Muscle layer of colon (tissue), 2 donors: ENCODE results near the gene TMC6.
A peak's percentile ranks its signal among the peaks of the same experiment; 100 is the strongest.
"Not testable (repeated sequence)": the region's sequence is repeated elsewhere in the genome, so short reads cannot be mapped to it uniquely, and the experiment has no call there.

Experiments
- H3K27ac ChIP-seq: one replicate; pipeline ENCODE4 v1.7.0; 2013; ENCODE audit warnings: low read depth, mild to moderate bottlenecking, low read length, moderate library complexity
- H3K27me3 ChIP-seq, 2 donors: one replicate each; pipeline ENCODE4 v1.7.0; 2013; ENCODE audit warnings: low read length in 2 of 2, mild to moderate bottlenecking in 2 of 2; ENCODE audit not compliant: insufficient read depth in 2 of 2, control insufficient read depth in 1 of 2
- H3K36me3 ChIP-seq: one replicate; pipeline ENCODE4 v1.7.0; 2013; ENCODE audit warnings: mild to moderate bottlenecking, low read length; ENCODE audit not compliant: insufficient read depth
- H3K4me1 ChIP-seq: one replicate; pipeline ENCODE4 v1.7.0; 2013; ENCODE audit warnings: mild to moderate bottlenecking, low read length; ENCODE audit not compliant: insufficient read depth
- H3K4me3 ChIP-seq, 2 donors: one replicate each; pipeline ENCODE4 v1.7.0; 2013; ENCODE audit warnings: low read length in 2 of 2, low read depth in 1 of 2, mild to moderate bottlenecking in 1 of 2, moderate library complexity in 1 of 2
- H3K9ac ChIP-seq: one replicate; pipeline ENCODE4 v1.7.0; 2013; ENCODE audit warnings: low read length
- H3K9me3 ChIP-seq: one replicate; pipeline ENCODE4 v1.7.0; 2013; ENCODE audit warnings: mild to moderate bottlenecking, low read length
- donor health status: abdominal sarcoma.
- donor health status: Adenocarcinoma of cecum.

TMC6 gene

GRCh38 chr17:78128551-78129350 is at the start of gene TMC6:
TSS of gene TMC6 (minus strand) at chr17:78128755. CDS start at chr17:78126832, 1,923 bp downstream.
- Histone ChIP-seq H3K4me1 (peaks cover 8% of the 10 kb centered on the region), H3K9me3 (no peaks in the 10 kb centered on the region), H3K9ac (no peak within 1 kb of the TSS)

GRCh38 chr17:78176548-78177025 is 48.0 kb upstream of the TMC6 start:
- H3K9ac ChIP-seq, result no peak overlapping the region
- H3K9me3 ChIP-seq, result no peaks in the 10 kb centered on the region
- no peaks in the 10 kb centered on the region for H3K27me3 ChIP-seq
- no peaks in the 10 kb centered on the region for H3K36me3 ChIP-seq
- no peak overlapping the region for H3K4me3 ChIP-seq
- H3K27ac ChIP-seq, result no peak overlapping the region
- H3K4me1 ChIP-seq, result peaks cover 58% of the 10 kb centered on the region

More at GRCh38 chr17:78128551-78129350, at the start of gene TMC6:
- Histone ChIP-seq H3K4me3 (peak within 1 kb of the TSS; percentile 29 to 45), H3K27ac (peak within 1 kb of the TSS; percentile 63), H3K36me3 (no peaks in the 10 kb centered on the region), H3K27me3 (peaks cover 0 to 54% of the 10 kb centered on the region in 2 donors)

- no peaks in the 10 kb centered on the region for H3K27me3 ChIP-seq
- no peak overlapping the region for H3K27ac ChIP-seq
- no peak overlapping the region for H3K9ac ChIP-seq
- no peak overlapping the region for H3K4me3 ChIP-seq
- no peaks in the 10 kb centered on the region for H3K9me3 ChIP-seq
- peaks cover 54% of the 10 kb centered on the region for H3K4me1 ChIP-seq
- H3K36me3 ChIP-seq, result no peaks in the 10 kb centered on the region
Measured at GRCh38 chr17:78175643-78175981, 47.1 kb upstream of the TMC6 start.

GRCh38 chr17:78174870-78175642 is 46.5 kb upstream of the TMC6 start:
- H3K27ac ChIP-seq, result peak overlapping the region; percentile 24
- H3K9me3 ChIP-seq, result no peaks in the 10 kb centered on the region
- no peaks in the 10 kb centered on the region for H3K36me3 ChIP-seq
- H3K27me3 ChIP-seq, result no peaks in the 10 kb centered on the region
- H3K4me3 ChIP-seq, result no peak overlapping the region
- no peak overlapping the region for H3K9ac ChIP-seq
- H3K4me1 ChIP-seq, result peaks cover 49% of the 10 kb centered on the region

GRCh38 chr17:78174346-78174869 is 45.9 kb upstream of the TMC6 start:
- Histone ChIP-seq H3K9ac (no peak overlapping the region), H3K4me1 (peaks cover 50% of the 10 kb centered on the region), H3K4me3 (no peak overlapping the region), H3K36me3 (no peaks in the 10 kb centered on the region), H3K27me3 (no peaks in the 10 kb centered on the region), H3K9me3 (no peaks in the 10 kb centered on the region), H3K27ac (peak overlapping the region; percentile 9)

GRCh38 chr17:78173097-78173715 is 44.7 kb upstream of the TMC6 start:
- peak overlapping the region; percentile 27 for H3K27ac ChIP-seq

GRCh38 chr17:78172249-78173051 is 43.9 kb upstream of the TMC6 start:
- no peak overlapping the region for H3K9ac ChIP-seq
- H3K4me3 ChIP-seq, result no peak overlapping the region
- no peaks in the 10 kb centered on the region for H3K9me3 ChIP-seq
- H3K27me3 ChIP-seq, result no peaks in the 10 kb centered on the region
- H3K36me3 ChIP-seq, result no peaks in the 10 kb centered on the region
- H3K27ac ChIP-seq, result peak overlapping the region; percentile 27
- H3K4me1 ChIP-seq, result peaks cover 49% of the 10 kb centered on the region

More at GRCh38 chr17:78173097-78173715, 44.7 kb upstream of the TMC6 start:
- Histone ChIP-seq H3K36me3 (no peaks in the 10 kb centered on the region), H3K9me3 (no peaks in the 10 kb centered on the region), H3K27me3 (no peaks in the 10 kb centered on the region), H3K9ac (no peak overlapping the region), H3K4me1 (peaks cover 46% of the 10 kb centered on the region), H3K4me3 (no peak overlapping the region)

- H3K4me3 ChIP-seq, H3K27ac ChIP-seq, H3K27me3 ChIP-seq, H3K9ac ChIP-seq, H3K36me3 ChIP-seq, H3K9me3 ChIP-seq: not testable (repeated sequence)
- H3K4me1 ChIP-seq, result peaks cover 49% of the 10 kb centered on the region
Measured at GRCh38 chr17:78171591-78172248, 43.2 kb upstream of the TMC6 start.

- H3K4me1 ChIP-seq, result peaks cover 41% of the 10 kb centered on the region
- no peaks in the 10 kb centered on the region for H3K9me3 ChIP-seq
- no peaks in the 10 kb centered on the region for H3K27me3 ChIP-seq
- no peaks in the 10 kb centered on the region for H3K36me3 ChIP-seq
- no peak overlapping the region for H3K4me3 ChIP-seq
- H3K9ac ChIP-seq, result no peak overlapping the region
- no peak overlapping the region for H3K27ac ChIP-seq
Measured at GRCh38 chr17:78170692-78171590, 42.4 kb upstream of the TMC6 start.
